Ovary (tissue), 3 donors: ENCODE measurements around the gene MYO3B.

Experiments used
- CTCF ChIP-seq, 3 donors: fragments of 450-650 bp in 2 of 3; fragments of 200-600 bp in 1 of 3; IDR thresholded peaks; one replicate each; pipeline versions ENCODE4 v1.5.1 to v1.8.0; 2016 to 2022; ENCODE audit warnings: antibody characterized with exemption in 3 of 3, mild to moderate bottlenecking in 1 of 3
- POLR2A ChIP-seq: fragments of 450-650 bp; IDR thresholded peaks from one replicate; pipeline ENCODE4 v1.6.1; 2017; ENCODE audit warnings: antibody characterized with exemption, mild to moderate bottlenecking, moderate library complexity
- donor health status: DM: no; HTN: no; CAD: no.

GRCh38 chr2:170701011-170701410, 523.1 kb downstream of the MYO3B start:
- no peak for TF ChIP-seq POLR2A
- TF ChIP-seq CTCF (IDR thresholded peaks at IDR 0.05): no peak
